Eye (tissue), 1 donor: ENCODE results near the gene BMP8A.

Source experiments
- DNase-seq: peaks from one replicate; pipeline ENCODE4 v3.0.0-alpha.2; 2015

BMP8A gene

GRCh38 chr1:39528082-39528481 is 36.6 kb downstream of the BMP8A start:
- no peak for DNase-seq

DNA sequence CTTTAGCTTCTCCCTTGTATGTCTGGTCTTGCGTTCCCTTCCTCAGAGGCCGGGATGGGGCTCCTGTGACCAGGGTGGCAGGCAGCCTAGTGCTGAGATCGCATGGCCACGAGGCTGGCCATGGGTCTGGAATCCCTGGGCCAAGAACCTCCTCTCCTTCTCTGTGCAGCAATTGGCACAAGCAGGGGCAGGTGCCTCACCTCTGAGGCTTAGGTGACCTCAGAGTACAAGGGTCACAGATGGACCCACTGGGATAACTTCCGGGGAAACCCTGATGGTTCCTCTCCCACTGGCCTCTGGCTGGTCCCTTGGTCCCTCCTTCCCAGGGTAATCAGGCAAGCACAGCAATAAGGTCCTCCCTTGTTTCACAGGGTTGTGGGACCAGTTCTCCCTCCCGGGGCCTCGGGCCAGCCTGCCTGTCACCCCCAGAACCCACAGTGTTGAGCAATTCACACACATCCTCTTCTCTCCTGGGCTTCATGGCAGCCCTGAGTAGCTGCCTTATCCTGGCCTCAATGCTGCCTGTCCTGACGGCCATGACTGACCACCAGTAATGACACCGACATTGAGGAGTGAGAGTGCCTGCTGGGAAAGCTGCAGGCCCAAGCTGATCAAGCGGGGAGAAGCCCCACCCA is 38.6 kb downstream of the BMP8A start:
- DNase-seq = no peak

DNA sequence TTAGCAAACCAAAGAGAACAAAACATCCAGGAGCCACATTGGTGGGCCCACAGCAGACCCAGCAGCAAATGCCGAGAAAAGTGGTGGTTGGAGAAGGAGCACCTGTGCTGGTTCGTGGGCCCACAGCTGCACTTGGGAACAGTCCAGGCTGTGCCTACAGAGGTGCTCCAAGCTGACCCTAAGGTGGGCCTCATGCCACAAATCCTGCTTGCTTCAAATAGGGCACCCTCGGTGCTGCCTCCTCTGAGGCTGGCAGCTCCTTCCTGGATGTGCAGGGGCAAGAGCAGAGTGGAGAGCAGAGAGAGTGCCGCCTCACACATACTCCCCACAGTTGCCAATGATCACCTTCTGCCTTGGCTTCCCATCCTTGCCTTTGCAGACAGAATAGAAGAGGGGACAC is 40.1 kb downstream of the BMP8A start:
- no peak for DNase-seq

DNA sequence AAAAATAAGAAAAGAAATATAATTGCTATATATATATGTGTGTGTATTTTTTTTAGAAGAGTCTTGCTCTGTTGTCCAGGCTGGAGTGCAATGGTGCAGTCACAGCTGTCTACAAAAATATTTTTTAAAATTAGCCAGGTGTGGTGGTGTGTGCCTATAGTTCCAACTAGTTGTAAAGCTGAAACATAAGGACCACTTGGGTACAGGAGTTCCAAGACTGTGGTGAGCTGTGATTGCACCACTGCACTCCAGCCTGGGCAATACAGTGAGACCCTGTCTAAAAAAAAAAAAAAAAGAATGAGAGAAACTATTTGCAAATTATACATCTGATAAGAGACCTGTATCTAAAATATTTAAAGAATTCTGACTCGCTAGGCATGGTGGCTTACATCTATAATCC is 42.0 kb downstream of the BMP8A start:
- DNase-seq = no peak

DNA sequence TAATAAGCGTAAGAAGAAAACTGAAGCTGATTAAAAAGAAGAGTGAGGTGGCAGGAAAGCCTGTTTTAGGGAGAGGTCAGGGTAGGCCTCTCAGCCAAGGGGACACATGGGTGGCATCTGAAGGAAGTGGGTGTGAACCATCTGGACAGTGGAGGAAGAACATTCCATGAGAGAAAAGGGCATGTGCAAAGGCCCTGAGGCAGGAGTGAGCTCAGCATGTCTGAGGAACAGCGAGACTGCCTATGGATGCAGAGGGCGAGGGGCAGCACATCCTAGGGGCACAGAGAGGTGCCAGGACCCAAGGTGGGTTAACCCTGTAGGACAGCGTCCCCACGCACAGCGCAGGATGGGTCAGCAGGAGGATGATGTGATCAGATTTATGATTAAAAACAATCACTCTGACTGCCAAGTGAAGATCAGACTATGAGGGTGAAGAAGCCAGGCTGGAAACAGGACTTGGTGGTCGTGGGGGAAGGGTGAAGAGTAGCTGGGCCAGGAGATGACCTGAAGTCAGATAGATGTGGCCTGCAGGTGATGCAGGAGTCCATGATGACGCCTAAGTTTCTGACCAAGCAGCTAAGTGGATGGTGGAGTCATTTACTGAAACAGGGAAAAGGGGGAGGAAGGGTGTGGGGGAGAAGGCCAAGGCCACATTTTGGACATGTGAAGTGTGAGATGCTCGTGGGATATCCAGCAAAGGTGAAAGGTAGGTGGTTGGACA is 47.3 kb downstream of the BMP8A start:
- no peak for DNase-seq

- peak; percentile 79 for DNase-seq
Observed at GRCh38 chr1:39539252-39539790, 47.9 kb downstream of the BMP8A start.

- DNase-seq = no peak
Observed at GRCh38 chr1:39540504-39541031, 49.1 kb downstream of the BMP8A start.

- DNase-seq = no peak
Observed at GRCh38 chr1:39542924-39543323, 51.5 kb downstream of the BMP8A start.

DNA sequence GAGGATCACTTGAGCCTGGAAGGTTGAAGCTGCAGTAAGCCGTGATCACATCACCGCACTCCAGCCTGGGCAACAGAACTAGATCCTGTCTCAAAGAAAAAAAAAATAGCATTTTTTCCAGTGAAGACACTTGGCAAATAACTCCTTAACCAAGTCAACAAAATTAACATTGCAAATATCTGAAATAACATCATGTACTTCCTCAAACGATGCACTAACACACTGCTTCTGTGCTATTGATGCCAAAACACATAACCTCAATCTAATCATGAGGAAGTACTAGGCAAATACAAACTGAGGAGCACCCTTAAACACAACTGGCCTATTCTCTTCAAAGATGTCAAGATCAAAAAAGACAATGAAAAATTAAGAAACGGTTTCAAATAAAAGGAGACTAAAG is 52.9 kb downstream of the BMP8A start:
- DNase-seq = no peak

DNA sequence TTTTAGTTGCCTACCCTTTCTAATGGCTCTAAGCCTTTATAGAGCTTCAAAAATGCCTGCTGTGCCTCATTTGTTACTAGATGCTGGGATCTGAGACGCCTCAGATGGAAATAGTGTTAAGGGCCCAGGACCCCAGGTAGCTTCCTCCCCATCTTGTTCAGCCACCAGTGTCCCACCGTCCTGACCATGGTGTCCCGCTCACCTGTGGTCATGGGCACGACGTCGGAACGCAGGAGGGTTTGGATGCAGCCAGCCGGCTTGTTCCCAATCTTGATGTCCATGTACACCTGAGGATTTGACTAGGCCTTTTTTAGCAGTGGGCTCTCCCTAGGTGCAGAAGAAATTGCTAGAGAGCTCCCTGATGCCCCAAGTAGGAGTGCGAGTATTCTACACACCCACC is 54.1 kb downstream of the BMP8A start:
- DNase-seq = no peak

- no peak for DNase-seq
Observed at GRCh38 chr1:39554277-39554676, 62.8 kb downstream of the BMP8A start.

DNA sequence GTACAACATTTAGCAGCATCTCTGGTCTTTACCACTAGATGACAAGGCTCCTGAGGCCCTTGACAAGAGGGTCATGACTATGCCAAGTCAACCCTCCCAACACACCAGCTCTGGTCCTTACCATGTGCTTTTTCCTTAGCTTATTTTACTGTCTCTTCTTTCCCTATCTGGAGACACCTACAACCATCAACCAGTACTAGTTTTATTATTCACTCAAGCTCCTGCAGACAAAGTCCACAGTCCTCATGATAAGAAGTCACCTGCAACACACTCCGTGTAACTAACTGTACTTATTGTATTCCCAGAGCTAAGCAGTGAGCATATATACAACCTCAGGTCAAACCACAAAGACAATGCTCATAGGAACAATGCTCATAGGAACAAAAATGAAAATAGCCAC is 69.8 kb downstream of the BMP8A start:
- DNase-seq = no peak

GRCh38 chr1:39562886-39563285 is 71.5 kb downstream of the BMP8A start:
- no peak for DNase-seq

- DNase-seq = no peak
Observed at GRCh38 chr1:39563669-39564068, 72.2 kb downstream of the BMP8A start.

- DNase-seq = no peak
Observed at GRCh38 chr1:39564340-39564739, 72.9 kb downstream of the BMP8A start.

- DNase-seq = no peak
Observed at GRCh38 chr1:39564941-39565340, 73.5 kb downstream of the BMP8A start.

GRCh38 chr1:39566441-39567137 is 75.2 kb downstream of the BMP8A start:
- DNase-seq = no peak

DNA sequence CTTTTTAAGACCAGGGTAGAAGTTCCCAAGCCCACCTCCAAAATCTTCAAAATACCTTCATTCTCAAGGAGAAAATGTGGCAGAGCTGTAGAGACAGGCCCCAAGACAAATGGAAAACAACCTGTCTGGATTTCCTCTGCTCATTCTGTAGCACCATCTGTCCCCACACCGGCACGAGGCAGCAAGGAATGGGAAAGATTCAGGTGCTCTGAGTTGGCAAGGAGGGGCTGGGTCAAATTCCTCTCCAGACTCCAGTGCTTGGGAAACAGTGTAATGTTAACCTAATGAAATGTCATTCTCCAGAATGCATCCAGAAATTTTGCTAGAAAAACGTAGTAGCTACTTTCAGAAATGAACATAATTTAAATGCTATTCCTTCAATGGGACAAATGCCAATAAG is 75.9 kb downstream of the BMP8A start:
- no peak for DNase-seq

DNA sequence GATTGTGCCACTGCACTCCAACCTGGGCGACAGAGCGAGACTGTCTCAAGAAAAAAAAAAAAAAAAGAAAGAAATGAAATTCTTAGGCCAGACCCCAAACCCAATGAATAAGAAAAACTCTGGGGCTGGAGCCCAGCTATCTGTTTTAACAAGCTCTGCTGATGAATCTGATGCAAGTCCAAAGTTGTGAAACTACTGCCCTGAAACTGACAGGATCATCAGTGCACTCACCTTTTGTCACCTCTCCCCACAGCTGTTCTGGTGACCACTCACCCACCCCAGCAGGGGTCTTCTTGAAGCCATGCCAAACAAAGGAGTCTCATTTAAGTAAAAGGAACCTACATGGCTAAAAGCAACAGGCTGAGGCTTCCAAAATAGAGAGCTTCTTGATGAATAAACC is 76.8 kb downstream of the BMP8A start:
- DNase-seq = no peak

- DNase-seq = no peak
Observed at GRCh38 chr1:39569034-39569433, 77.6 kb downstream of the BMP8A start.

DNA sequence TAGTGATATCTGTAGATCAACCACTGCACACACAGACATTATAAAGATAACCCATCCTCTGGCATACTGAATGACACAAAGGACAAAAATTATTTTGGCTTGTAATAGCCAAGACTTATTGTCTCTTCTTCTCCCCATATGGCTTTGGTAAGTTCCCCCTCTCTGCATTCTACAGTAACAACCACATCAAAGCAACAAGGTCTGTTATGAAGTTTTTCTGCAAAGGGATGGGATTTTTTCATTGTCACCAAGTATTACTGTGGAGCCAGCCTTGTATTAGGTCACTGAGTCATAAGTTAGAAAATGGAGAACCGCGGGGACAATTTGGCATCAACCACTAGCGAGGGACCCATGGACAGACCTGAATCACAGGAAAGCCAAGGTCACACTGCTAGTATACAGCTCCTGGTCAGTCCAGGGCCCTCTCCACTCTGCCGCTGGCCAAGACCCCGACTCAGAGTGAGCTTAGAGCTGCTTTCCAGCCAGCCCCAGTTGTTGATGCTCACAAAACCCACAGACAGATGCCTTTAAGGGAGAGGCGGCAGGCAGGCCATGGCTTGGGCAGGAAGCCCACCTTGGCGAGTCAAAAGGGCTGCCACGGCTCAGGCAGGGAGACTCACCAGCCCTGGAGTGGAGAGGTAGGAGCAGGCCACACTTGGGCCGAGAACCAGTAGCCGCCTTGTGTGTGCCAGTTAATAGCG is 79.2 kb downstream of the BMP8A start:
- DNase-seq = no peak

DNA sequence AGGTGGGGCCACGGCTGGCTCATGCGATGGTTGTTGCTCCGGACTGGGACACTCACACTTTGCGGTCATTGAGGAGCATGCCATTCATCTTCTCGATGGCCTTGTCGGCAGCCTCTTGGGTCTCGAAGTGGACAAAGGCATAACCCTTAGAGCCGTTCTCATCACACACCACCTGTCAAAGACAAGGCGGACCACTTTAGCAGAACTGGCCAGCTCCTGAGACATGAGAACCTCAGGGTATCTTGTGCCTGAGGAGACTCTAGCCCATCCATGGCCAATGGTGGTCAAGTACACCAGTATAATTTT is 79.7 kb downstream of the BMP8A start:
- no peak for DNase-seq

GRCh38 chr1:39572379-39573096 is 81.1 kb downstream of the BMP8A start:
- peak; percentile 3 for DNase-seq
